Kidney (tissue), 14 donors: ENCODE measurements around the gene PIKFYVE. TPM values are rescaled to one million over a fixed set of nuclear protein-coding genes. Genes with fewer than 3 reads are reported as not detected.
"Not testable (repeated sequence)": the region's sequence is repeated elsewhere in the genome, so short reads cannot be mapped to it uniquely, and the experiment has no call there.

Experiments
- DNase-seq, 5 donors: peaks; one replicate each; pipeline ENCODE4 v3.0.0-alpha.2; 2013 to 2020
- FAIRE-seq: peaks from 2 replicates; lab custom pipeline; 2012; peaks lifted over from hg19 to GRCh38; lab: Jason Lieb, UNC
- H3K27ac ChIP-seq, 2 donors: one replicate each; pipeline ENCODE4 v1.7.0; 2013; ENCODE audit warnings: low read depth in 2 of 2, low read length in 2 of 2, inconsistent platforms in 1 of 2
- H3K27me3 ChIP-seq: one replicate; pipeline ENCODE4 v1.7.1; 2013; ENCODE audit warnings: low read length, inconsistent platforms; ENCODE audit not compliant: control insufficient read depth, insufficient read depth
- H3K36me3 ChIP-seq, 3 donors: one replicate each; pipeline versions ENCODE4 v1.7.0 to v1.7.1; 2013; ENCODE audit warnings: low read length in 3 of 3, control low read depth in 1 of 3, inconsistent platforms in 1 of 3; ENCODE audit not compliant: insufficient read depth in 3 of 3, control insufficient read depth in 2 of 3
- H3K4me1 ChIP-seq, 3 donors: one replicate each; pipeline versions ENCODE4 v1.7.0 to v1.7.1; 2013; ENCODE audit warnings: low read length in 3 of 3, inconsistent platforms in 1 of 3, low read depth in 1 of 3; ENCODE audit not compliant: control insufficient read depth in 2 of 3, insufficient read depth in 2 of 3
- H3K4me3 ChIP-seq, 3 donors: one replicate each; pipeline versions ENCODE4 v1.7.0 to v1.8.1; 2013; ENCODE audit warnings: low read length in 3 of 3, control low read depth in 1 of 3, inconsistent platforms in 1 of 3
- H3K9ac ChIP-seq, 3 donors: one replicate each; pipeline versions ENCODE4 v1.7.0 to v1.7.1; 2013; ENCODE audit warnings: low read length in 3 of 3, control low read depth in 1 of 3, inconsistent platforms in 1 of 3
- H3K9me3 ChIP-seq, 3 donors: one replicate each; pipeline versions ENCODE4 v1.7.0 to v1.7.1; 2013; ENCODE audit warnings: low read length in 3 of 3, control low read depth in 1 of 3, inconsistent platforms in 1 of 3; ENCODE audit not compliant: control insufficient read depth in 2 of 3, insufficient read depth in 1 of 3
- CTCF ChIP-seq: IDR thresholded peaks from 3 replicates; pipeline ENCODE4 v1.5.1; 2012; ENCODE audit warnings: mild to moderate bottlenecking, moderate library complexity, borderline replicate concordance; ENCODE audit not compliant: insufficient read depth; ENCODE audit errors: extremely low read depth
- intact Hi-C: fragments of 100-400 bp; cut with DNase I; formaldehyde crosslinking; loops from one replicate; pipeline ENCODE4 v1.11.1; 2022
- polyA plus RNA-seq: library from polyadenylated mRNA; stranded (reverse); fragments of 350-450 nt; fragmentation: Illumina TruSeq; extraction: RNeasy Lipid Tissue Mini Kit (QIAGEN cat#74804); gene quantifications from one replicate; pipeline ENCODE4 v1.2.3, GENCODE V29; 2014; ENCODE audit warnings: low read depth, low replicate concordance; ENCODE audit not compliant: insufficient read depth
- total RNA-seq: library from RNA; stranded (reverse); fragmentation: NEBNext Ultra II Directional; extraction: Animal tissue kit (Norgen Biotek cat#: 25700); gene quantifications from one replicate; pipeline ENCODE4 v1.2.1, GENCODE V29; 2021
- donor health status: control.
- donor health status: control.
- donor health status: control.
- donor health status: control.
- donor health status: control.
- donor health status: DM: yes; HTN: yes; CAD: no.
- donor health status: Normal renal cell carcinoma (clear cell type).

Gene PIKFYVE
- total and polyA plus RNA-seq, 2 donors from 2014 or later = 3.4 to 31.5 TPM

- peak; percentile 85 for TF ChIP-seq CTCF
- peak; percentile 17 for FAIRE-seq
Measured at GRCh38 chr2:208373460-208374089, 107.5 kb downstream of the PIKFYVE start.

GRCh38 chr2:208375491-208376068 lies 109.5 kb downstream of the PIKFYVE start:
- FAIRE-seq (no peak), DNase-seq (no peak)
- TF ChIP-seq CTCF = no peak
- Histone ChIP-seq H3K36me3 (no peaks in the 10 kb centered on the region), H3K27ac (no peak overlapping the region), H3K27me3 (no peaks in the 10 kb centered on the region), H3K9me3 (no peaks in the 10 kb centered on the region), H3K4me3 (no peak overlapping the region), H3K9ac (no peak overlapping the region), H3K4me1 (no peaks in the 10 kb centered on the region)
- intact Hi-C loops = no loop called here

More at GRCh38 chr2:208373460-208374089, 107.5 kb downstream of the PIKFYVE start:
- DNase-seq = peak in 4 of 5 donors; percentile 42 to 71 (median 58)
- Histone ChIP-seq H3K4me1 (no peaks in the 10 kb centered on the region), H3K27me3 (no peaks in the 10 kb centered on the region), H3K36me3 (no peaks in the 10 kb centered on the region), H3K4me3 (no peak overlapping the region), H3K9me3 (no peaks in the 10 kb centered on the region), H3K9ac (no peak overlapping the region), H3K27ac (no peak overlapping the region)
- intact Hi-C loops = no loop called here

- FAIRE-seq = not testable (repeated sequence)
Measured at GRCh38 chr2:208377344-208377860, 111.3 kb downstream of the PIKFYVE start.

GRCh38 chr2:208379192-208379591 lies 113.1 kb downstream of the PIKFYVE start:
- DNase-seq = no peak
- no peak overlapping the region for H3K4me3 ChIP-seq
- H3K9ac ChIP-seq = peak overlapping the region in 1 of 3 donors; percentile 28
- peak; percentile 38 for FAIRE-seq
- no peaks in the 10 kb centered on the region for H3K4me1 ChIP-seq
- H3K27ac ChIP-seq = peak overlapping the region in 1 of 2 donors; percentile 23
- H3K36me3 ChIP-seq = no peaks in the 10 kb centered on the region
- no peak for TF ChIP-seq CTCF
- H3K27me3 ChIP-seq = no peaks in the 10 kb centered on the region
- no peaks in the 10 kb centered on the region for H3K9me3 ChIP-seq
- intact Hi-C loops = no loop called here

More at GRCh38 chr2:208377344-208377860, 111.3 kb downstream of the PIKFYVE start:
- H3K4me1 ChIP-seq, H3K9ac ChIP-seq, H3K27me3 ChIP-seq, H3K4me3 ChIP-seq, H3K27ac ChIP-seq, intact Hi-C loops, H3K9me3 ChIP-seq, H3K36me3 ChIP-seq: not testable (repeated sequence)
- DNase-seq = peak in 1 of 5 donors; percentile 49
